Measurements from ENCODE around the gene BCO2.
"Not testable (repeated sequence)": the region's sequence is repeated elsewhere in the genome, so short reads cannot be mapped to it uniquely, and the experiment has no call there.

- not testable (repeated sequence) for TF ChIP-seq GABPA (IDR thresholded peaks at IDR 0.05; ENCODE audit: low read depth); POLR2A (IDR thresholded peaks at IDR 0.05; ENCODE audit: low read depth, low read length); FOS (IDR thresholded peaks at IDR 0.05; ENCODE audit: borderline replicate concordance, extremely low read depth, insufficient read length); ZBTB40 (IDR thresholded peaks at IDR 0.05; ENCODE audit: borderline replicate concordance); EZH2 (IDR thresholded peaks at IDR 0.05; ENCODE audit: borderline replicate concordance, control insufficient read depth, low read depth, low read length); IRF4 (IDR thresholded peaks at IDR 0.05; ENCODE audit: low read depth, low read length)
Measured at GRCh38 chr11:112162200-112162599, 13.1 kb upstream of the BCO2 start.

Measured in GM12878 (cell line).